Stimulated activated CD4-positive, alpha-beta T cell treated with anti-CD3 and anti-CD28 coated beads, Interleukin-4, amount 100 ng/mL, for 4 hours (primary cell): ENCODE data around the gene LRP2BP.
"Not testable (repeated sequence)": the region's sequence is repeated elsewhere in the genome, so short reads cannot be mapped to it uniquely, and the experiment has no call there.

Experiments
- DNase-seq, 2 experiments: peaks; one replicate each; pipeline ENCODE4 v3.0.0-alpha.2; 2020

LRP2BP gene

DNA sequence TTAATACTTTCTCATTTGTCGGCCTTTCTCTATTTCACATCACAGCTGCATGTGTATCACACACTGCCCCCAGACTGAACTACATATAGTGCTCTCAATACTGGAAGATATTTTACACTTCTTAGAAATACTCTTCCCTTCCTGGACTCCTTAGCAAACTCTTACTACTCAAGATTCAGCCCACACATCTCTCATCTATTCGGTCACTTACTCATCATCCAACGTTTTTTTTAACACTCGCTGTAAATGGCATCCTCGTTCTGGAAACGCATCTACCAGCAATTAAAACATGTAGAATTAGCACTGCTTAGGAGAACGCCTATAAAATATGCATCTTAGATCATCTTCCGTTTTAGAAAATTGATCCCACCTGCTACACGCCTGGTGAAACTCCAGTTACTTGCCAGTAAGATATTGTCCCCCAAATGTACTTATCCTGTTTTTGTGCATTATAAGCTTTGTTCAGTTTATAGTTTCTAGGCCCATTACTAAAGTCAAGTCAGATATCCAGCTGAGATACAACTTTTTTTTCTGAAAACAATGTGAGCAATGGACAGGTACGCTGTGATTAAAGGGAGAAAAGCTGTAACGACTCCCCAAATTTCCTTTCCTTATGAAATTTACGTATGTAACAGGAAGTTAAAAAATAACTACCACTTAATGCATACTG, 1.0 kb downstream of the LRP2BP start:
- peak in 1 of 2 experiments; percentile 1 for DNase-seq

DNA sequence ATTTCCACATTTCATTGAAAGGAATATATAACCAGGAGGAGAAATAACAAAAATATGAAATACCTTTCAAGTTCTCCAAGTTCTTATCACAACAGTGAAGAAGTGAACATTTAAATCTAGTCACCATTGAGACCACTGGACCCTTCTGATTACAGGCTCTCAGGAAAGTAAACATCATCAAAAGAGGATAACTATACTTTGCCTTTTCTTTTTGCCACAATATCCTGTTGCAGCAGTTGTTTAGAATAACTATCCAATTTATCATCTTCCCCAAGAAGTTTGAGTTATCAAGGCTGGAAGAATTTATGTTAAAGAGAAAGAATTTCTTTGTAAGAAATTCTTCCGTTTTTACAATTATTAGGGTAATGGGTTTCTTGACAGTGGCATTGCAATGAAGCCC, 3.6 kb downstream of the LRP2BP start:
- no peak for DNase-seq

- no peak for DNase-seq
Observed at GRCh38 chr4:185390941-185391340, 4.8 kb downstream of the LRP2BP start.

DNA sequence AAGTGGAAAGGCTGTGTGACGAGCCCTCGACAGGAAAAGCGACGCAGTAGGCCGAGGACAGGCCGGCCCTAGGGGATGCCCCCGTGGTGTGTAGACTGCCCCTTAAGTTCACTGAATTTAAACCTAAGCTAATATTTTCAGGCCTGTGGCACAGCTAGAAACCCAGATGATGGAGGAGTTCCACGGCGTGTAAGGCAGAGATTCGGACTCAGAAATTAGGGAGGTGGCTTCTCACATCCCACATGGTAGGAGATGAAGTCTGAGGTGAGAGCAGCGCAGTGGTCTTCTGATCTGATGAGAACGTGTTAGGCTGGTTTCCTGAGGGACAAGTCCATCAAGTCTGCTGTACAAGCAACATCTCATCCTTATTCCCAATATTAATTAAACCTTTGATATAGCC, 7.8 kb downstream of the LRP2BP start:
- DNase-seq: no peak

DNA sequence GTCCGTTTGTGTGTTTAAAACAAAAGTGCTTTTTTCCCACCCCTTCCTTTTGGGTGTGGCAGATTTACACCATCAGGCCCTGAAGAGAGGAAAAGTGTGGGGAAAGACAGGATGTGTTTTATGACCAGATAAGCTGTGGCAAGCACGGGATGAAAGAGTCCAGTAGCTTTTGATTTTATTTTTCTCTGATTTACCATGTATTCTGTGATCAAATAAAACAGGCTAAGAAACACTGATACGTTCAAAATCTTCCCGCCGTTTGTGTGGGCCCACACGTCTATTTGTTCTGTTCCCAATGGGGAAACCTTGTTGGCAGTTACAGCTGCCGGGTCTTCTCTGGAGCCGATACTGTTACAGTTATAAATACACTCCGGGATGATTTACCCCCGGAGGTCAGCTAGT, 10.8 kb downstream of the LRP2BP start:
- DNase-seq: no peak

DNA sequence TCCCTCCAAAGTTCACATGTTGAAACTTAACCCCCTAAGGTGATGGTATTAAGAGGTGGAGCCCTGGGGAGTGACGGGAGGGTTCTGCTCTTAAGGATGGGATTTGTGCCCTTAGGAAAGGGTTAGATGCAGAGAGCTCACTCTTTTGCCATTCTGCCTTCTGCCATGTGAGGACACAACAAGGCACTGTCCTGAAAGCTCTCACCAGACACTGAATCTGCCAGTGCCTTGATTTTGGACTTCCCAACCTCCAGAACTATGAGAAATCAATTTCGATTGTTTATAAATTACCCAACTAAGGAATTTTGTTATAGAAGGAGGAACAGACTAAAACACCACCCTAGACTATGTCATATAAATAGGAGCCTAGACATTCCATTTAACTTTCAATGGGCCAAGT, 11.7 kb downstream of the LRP2BP start:
- DNase-seq: no peak

DNA sequence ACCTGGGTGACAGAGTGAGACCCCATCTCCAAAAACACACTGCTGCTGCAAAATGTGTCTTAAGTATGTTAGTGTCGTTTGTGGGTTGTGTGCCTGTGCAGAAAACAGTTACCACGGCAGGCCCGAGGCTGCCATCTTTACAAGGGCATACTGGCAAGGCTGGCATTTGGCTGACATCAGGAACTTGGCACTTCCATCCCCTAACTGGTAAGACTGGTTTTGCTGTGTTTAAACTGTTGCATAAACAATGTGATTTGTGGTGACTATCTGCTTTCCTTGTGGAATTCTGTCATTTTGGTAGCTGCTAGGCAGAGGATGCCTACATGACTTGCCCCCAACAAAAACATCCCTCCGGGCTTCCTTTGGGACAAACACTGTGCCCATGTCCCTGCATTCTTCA, 12.3 kb downstream of the LRP2BP start:
- no peak for DNase-seq

DNA sequence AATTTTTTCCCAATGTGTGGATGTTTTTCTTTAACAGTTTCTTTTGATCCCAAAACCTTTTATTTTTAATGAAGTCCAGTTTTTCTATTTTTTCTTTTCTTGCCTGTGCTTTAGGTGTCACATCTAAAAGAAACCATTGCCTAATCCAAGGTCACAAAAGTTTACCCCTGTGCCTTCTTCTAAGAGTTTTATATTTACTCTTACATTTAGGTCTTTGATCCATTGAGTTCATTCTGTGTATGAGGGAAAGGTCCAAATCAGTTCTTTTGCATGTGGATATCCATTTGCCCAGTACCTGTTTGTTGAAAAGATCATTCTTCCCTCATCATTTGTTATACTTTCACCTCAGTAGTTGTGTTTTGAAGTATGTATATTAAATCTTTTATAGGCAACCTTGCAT, 13.0 kb downstream of the LRP2BP start:
- DNase-seq: no peak

DNA sequence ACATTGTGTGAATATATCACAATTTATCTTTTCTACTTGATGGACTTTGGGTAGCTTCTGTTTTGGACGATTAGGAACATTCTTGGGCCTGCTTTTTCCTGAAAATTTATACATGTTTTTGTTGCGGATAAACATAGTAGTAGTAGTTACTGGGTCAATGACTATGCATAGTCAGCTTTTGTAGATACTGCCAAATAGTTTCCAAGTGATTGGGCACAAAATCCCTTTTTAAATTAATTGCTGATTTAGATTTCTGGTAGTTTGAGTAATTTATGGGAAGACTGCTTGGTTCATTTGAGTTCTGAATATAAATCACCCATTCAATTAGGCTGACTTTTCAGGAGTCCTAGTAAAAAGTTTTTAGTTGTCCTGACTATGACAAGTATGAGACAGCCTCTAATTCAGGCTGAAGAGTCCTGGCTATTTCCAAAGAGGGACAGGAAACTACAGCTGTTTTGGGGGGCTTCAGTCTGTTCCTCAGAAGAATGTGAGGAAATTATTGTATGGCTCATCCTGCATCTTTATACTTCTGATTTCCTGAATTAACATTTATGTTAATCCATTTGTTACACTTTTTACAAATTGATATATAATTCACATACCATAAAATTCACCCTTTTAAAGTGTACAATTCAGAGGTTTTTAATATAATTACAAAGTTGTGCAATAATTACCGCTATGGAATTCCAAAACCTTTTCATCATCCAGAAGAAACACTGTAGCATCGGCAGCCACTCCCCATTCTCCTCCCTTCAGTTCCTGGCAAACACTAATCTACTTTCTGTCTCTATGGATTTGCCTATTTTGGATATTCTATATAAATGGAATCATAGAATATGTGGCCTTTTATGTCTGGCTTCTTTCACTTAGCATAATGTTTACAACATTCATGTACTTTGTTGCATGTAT, 14.2 kb downstream of the LRP2BP start:
- DNase-seq: no peak

GRCh38 chr4:185380320-185380719, 15.4 kb downstream of the LRP2BP start:
- DNase-seq: no peak

DNA sequence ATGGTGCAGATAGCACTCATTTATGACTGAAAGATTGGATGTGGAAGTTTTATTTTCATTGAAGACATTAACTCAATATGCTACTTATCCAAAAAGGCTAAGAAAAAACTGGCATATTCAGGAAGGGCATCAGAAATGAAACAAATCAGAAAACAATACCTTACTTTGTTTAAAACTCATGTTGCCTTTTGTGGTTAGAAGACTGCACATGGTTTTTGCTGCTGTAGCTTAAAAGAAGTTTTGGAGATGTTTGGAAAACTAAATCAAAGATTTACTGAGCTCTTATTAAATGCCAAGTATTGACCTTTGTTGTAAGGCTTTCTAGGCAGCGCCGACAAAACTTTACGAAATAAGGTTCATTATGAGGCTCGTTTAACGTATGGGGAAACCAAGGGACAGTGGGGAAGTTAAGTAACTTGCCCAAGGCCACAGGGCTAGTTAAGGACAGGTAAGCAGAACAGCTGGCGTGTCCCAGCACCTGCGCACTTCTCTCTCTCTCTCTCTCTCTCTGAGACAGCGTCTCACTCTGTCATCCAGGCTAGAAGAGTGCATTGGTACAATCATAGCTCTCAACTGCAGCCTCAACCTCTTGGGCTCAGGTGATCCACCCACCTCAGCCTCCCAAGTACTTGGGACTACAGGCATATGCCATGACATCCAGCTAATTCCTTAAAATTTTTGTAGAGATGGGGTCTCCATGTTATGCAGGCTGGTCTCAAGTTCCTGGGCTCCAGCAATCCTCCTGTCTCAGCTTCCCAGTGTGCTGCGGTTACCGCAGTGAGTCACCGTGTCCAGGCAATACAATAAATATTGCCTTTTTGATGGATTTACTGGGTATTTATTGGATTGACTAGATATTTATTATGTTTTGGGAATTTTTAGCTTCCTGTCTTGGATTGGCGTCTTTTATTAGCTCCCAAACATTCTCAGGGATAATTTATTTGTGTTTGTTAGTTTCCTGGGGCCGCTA, 16.1 kb downstream of the LRP2BP start:
- no peak for DNase-seq

GRCh38 chr4:185378264-185378663, 17.5 kb downstream of the LRP2BP start:
- DNase-seq: no peak

DNA sequence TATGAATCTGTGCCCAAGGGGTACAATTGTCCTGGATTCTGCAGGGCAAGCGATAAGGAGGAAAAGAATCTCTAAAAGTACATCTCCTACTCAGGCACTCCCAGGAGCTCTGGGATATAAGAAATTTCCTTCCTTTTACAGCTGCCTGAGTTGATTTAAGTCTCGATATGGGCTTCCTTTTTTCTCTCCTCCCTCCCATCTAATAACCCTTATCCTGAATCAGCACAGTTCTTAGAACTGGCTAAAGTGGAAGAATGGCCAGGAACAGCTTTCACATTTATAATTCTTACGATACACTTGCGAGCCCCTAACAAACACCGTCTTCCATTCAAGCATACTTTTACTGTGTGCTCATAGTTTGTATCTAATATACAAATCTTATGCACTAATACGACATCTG, 21.2 kb downstream of the LRP2BP start:
- no peak for DNase-seq

- DNase-seq: no peak
Observed at GRCh38 chr4:185374027-185374426, 21.7 kb downstream of the LRP2BP start.

GRCh38 chr4:185371702-185372101, 24.0 kb downstream of the LRP2BP start:
- no peak for DNase-seq

GRCh38 chr4:185370268-185370949, 25.3 kb downstream of the LRP2BP start:
- no peak for DNase-seq

DNA sequence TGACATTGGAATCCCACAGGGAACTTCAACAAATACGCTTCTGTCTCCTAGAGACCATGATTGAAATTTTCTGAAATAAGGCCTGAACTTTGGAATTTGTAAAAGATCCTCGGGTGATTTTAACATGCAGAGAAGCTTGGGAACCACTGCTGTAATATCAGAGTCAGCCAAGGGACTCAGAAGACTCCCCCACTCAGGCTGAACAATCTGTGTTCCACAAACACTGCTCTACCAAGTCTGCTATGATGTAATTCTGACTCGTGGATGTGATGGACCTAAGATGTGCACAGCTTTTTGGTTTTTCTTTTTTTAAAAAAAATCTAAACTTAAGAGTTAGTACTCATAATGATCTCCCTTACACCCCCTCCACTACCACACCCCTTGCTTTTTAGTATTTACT, 26.0 kb downstream of the LRP2BP start:
- no peak for DNase-seq

DNA sequence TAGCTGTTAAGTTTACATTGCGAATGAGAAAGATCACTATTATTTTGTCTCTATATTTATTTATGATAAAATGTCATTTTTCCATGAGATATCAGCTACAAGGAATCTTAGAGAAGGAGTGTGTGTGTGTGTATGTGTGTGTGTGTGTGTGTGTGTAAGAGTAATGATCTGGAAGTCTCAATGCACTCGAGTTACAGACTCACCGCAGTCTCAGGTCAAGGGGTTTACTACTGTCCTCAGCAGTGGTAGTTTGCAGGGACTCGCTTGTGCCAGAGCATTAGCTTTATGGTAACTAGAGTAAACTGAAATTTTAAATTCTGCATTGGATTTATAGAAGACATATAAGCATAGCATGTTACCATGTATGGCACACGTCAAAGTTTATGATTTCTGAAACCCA, 30.8 kb downstream of the LRP2BP start:
- no peak for DNase-seq

DNA sequence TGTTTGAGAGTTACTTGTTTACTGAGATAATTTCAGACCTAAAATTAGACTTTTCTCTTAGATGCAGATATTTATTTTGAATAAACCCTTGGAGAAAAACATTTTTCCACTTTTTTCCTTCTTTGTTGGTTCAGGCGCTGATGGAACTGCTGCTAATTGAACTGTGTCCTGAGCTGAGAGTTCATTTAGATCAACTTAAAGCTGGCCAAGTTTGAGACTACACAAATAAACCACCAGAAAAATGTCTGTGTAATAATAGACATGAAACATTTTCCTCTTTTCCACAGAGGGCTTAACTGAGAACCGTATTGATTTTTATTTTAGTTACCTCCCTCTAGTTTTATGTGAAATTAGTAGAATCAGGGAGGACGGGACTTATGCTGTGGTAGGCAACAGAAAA, 32.5 kb downstream of the LRP2BP start:
- no peak for DNase-seq

DNA sequence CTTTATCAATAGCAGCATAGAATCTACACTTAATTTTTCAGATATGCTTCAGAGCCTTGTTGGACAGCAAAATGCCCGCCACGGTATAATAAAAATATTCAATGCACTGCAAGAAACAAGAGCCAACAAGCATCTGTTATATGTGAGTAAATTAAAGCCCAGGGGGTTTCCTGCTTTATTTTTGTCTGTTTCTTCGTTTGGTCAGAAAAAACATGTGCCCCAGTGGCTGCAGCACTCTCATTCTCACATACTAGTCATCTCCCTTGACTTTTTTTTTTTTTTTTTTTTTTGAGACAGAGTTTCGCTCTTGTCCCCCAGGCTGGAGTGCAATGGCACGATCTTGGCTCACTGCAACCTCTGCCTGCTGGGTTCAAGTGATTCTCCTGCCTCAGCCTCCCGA, 33.2 kb downstream of the LRP2BP start:
- DNase-seq: not testable (repeated sequence)

DNA sequence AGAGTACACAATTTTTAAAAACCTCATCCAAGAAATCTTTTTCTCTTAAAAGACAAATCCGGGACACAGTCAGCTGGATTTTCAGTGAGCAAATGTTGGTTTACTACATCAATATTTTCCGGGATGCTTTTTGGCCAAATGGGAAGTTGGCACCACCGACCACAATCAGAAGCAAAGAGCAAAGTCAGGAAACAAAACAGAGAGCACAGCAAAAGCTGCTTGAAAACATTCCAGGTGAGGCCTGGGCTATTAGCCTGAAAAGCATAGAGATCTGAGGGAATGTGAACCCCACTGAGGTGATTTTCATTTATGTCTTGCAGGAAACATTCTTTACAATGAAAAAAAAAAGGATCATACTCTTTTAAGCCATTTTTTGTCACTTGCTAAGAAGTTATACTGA, 33.9 kb downstream of the LRP2BP start:
- no peak for DNase-seq

- DNase-seq: no peak
Observed at GRCh38 chr4:185359767-185360446, 35.8 kb downstream of the LRP2BP start.
